Measurements from ENCODE around the gene KLHL1. TPM values are rescaled to one million over a fixed set of nuclear protein-coding genes. Genes with fewer than 3 reads are reported as not detected.
A peak's percentile ranks its signal among the peaks of the same experiment; 100 is the strongest.

The KLHL1 gene
- total RNA-seq, 1 experiment from 2014 or later = not detected

GRCh38 chr13:69828527-69828926 lies 279.7 kb downstream of the KLHL1 start:
- Histone ChIP-seq H3K9ac (ENCODE audit: low read length) (no peak overlapping the region), H3K4me1 (ENCODE audit: low read length) (no peaks in the 10 kb centered on the region), H3K9me3 (ENCODE audit: low read length) (peaks cover 2% of the 10 kb centered on the region; the same call in 1 of the 2 replicates), H3K4me2 (ENCODE audit: low read depth, low read length, poor library complexity, severe bottlenecking) (no peak overlapping the region), H3K9me2 (replicated peaks; ENCODE audit: insufficient read depth, low read length) (no peaks in the 10 kb centered on the region), H3K36me3 (ENCODE audit: insufficient read depth, low read length) (no peaks in the 10 kb centered on the region), H4K20me1 (ENCODE audit: insufficient read depth, low read depth, low read length) (no peaks in the 10 kb centered on the region), H3K27ac (ENCODE audit: low read length) (no peak overlapping the region), H3K27me3 (ENCODE audit: low read length) (no peaks in the 10 kb centered on the region), H3K4me3 (ENCODE audit: low read length) (no peak overlapping the region), H3K79me2 (ENCODE audit: low read length) (no peaks in the 10 kb centered on the region), H2AFZ (ENCODE audit: low read length) (peak overlapping the region; percentile 67; the same call in 1 of the 2 replicates)
- DNase-seq = no peak

- Histone ChIP-seq H4K20me1 (ENCODE audit: insufficient read depth, low read depth, low read length) (no peaks in the 10 kb centered on the region), H3K36me3 (ENCODE audit: insufficient read depth, low read length) (no peaks in the 10 kb centered on the region), H3K4me3 (ENCODE audit: low read length) (no peak overlapping the region), H3K4me1 (ENCODE audit: low read length) (no peaks in the 10 kb centered on the region), H3K9me2 (replicated peaks; ENCODE audit: insufficient read depth, low read length) (no peaks in the 10 kb centered on the region), H3K27me3 (ENCODE audit: low read length) (no peaks in the 10 kb centered on the region), H3K9me3 (ENCODE audit: low read length) (no peaks in the 10 kb centered on the region), H3K9ac (ENCODE audit: low read length) (no peak overlapping the region), H3K27ac (ENCODE audit: low read length) (no peak overlapping the region), H3K4me2 (ENCODE audit: low read depth, low read length, poor library complexity, severe bottlenecking) (peak overlapping the region; percentile 23), H3K79me2 (ENCODE audit: low read length) (no peaks in the 10 kb centered on the region), H2AFZ (ENCODE audit: low read length) (peak overlapping the region; percentile 81; the same call in 1 of the 2 replicates)
- DNase-seq = no peak
Observed at GRCh38 chr13:69820180-69820579, 288.1 kb downstream of the KLHL1 start.

- Histone ChIP-seq H4K20me1 (ENCODE audit: insufficient read depth, low read depth, low read length) (no peaks in the 10 kb centered on the region), H3K36me3 (ENCODE audit: insufficient read depth, low read length) (no peaks in the 10 kb centered on the region), H2AFZ (ENCODE audit: low read length) (no peak overlapping the region), H3K4me2 (ENCODE audit: low read depth, low read length, poor library complexity, severe bottlenecking) (no peak overlapping the region), H3K9ac (ENCODE audit: low read length) (no peak overlapping the region), H3K27me3 (ENCODE audit: low read length) (no peaks in the 10 kb centered on the region), H3K9me2 (replicated peaks; ENCODE audit: insufficient read depth, low read length) (no peaks in the 10 kb centered on the region), H3K27ac (ENCODE audit: low read length) (no peak overlapping the region), H3K4me3 (ENCODE audit: low read length) (no peak overlapping the region), H3K79me2 (ENCODE audit: low read length) (no peaks in the 10 kb centered on the region), H3K4me1 (ENCODE audit: low read length) (no peaks in the 10 kb centered on the region), H3K9me3 (ENCODE audit: low read length) (no peaks in the 10 kb centered on the region; the same call in 1 of the 2 replicates)
- no peak for DNase-seq
Observed at GRCh38 chr13:69817333-69817869, 290.9 kb downstream of the KLHL1 start.

- no peaks in the 10 kb centered on the region for H3K4me1 ChIP-seq (ENCODE audit: low read length)
- no peak overlapping the region for H3K9ac ChIP-seq (ENCODE audit: low read length)
- no peaks in the 10 kb centered on the region; the same call in 1 of the 2 replicates for H3K9me3 ChIP-seq (ENCODE audit: low read length)
- DNase-seq = no peak
- no peaks in the 10 kb centered on the region for H3K9me2 ChIP-seq (replicated peaks; ENCODE audit: insufficient read depth, low read length)
- H3K36me3 ChIP-seq (ENCODE audit: insufficient read depth, low read length) = no peaks in the 10 kb centered on the region
- no peak overlapping the region for H3K4me3 ChIP-seq (ENCODE audit: low read length)
- H3K27me3 ChIP-seq (ENCODE audit: low read length) = no peaks in the 10 kb centered on the region
- H2AFZ ChIP-seq (ENCODE audit: low read length) = no peak overlapping the region
- H3K4me2 ChIP-seq (ENCODE audit: low read depth, low read length, poor library complexity, severe bottlenecking) = no peak overlapping the region
- H3K79me2 ChIP-seq (ENCODE audit: low read length) = no peaks in the 10 kb centered on the region
- H3K27ac ChIP-seq (ENCODE audit: low read length) = no peak overlapping the region
- no peaks in the 10 kb centered on the region for H4K20me1 ChIP-seq (ENCODE audit: insufficient read depth, low read depth, low read length)
Observed at GRCh38 chr13:69809152-69809551, 299.1 kb downstream of the KLHL1 start.

GRCh38 chr13:69796256-69796655 lies 312.0 kb downstream of the KLHL1 start:
- no peaks in the 10 kb centered on the region for H3K36me3 ChIP-seq (ENCODE audit: insufficient read depth, low read length)
- no peak overlapping the region for H3K4me2 ChIP-seq (ENCODE audit: low read depth, low read length, poor library complexity, severe bottlenecking)
- no peak overlapping the region for H3K4me3 ChIP-seq (ENCODE audit: low read length)
- no peak for DNase-seq
- H3K79me2 ChIP-seq (ENCODE audit: low read length) = no peaks in the 10 kb centered on the region
- H3K9me2 ChIP-seq (replicated peaks; ENCODE audit: insufficient read depth, low read length) = no peaks in the 10 kb centered on the region
- H4K20me1 ChIP-seq (ENCODE audit: insufficient read depth, low read depth, low read length) = no peaks in the 10 kb centered on the region
- no peaks in the 10 kb centered on the region for H3K27me3 ChIP-seq (ENCODE audit: low read length)
- H3K9me3 ChIP-seq (ENCODE audit: low read length) = no peaks in the 10 kb centered on the region
- H3K27ac ChIP-seq (ENCODE audit: low read length) = no peak overlapping the region
- H2AFZ ChIP-seq (ENCODE audit: low read length) = no peak overlapping the region
- H3K4me1 ChIP-seq (ENCODE audit: low read length) = no peaks in the 10 kb centered on the region
- no peak overlapping the region for H3K9ac ChIP-seq (ENCODE audit: low read length)

GRCh38 chr13:69793783-69794453 lies 314.3 kb downstream of the KLHL1 start:
- Histone ChIP-seq H3K9me2 (replicated peaks; ENCODE audit: insufficient read depth, low read length) (no peaks in the 10 kb centered on the region), H3K4me1 (ENCODE audit: low read length) (no peaks in the 10 kb centered on the region), H3K79me2 (ENCODE audit: low read length) (no peaks in the 10 kb centered on the region), H3K4me3 (ENCODE audit: low read length) (no peak overlapping the region), H3K27me3 (ENCODE audit: low read length) (no peaks in the 10 kb centered on the region), H4K20me1 (ENCODE audit: insufficient read depth, low read depth, low read length) (no peaks in the 10 kb centered on the region), H3K27ac (ENCODE audit: low read length) (no peak overlapping the region), H3K4me2 (ENCODE audit: low read depth, low read length, poor library complexity, severe bottlenecking) (no peak overlapping the region), H3K36me3 (ENCODE audit: insufficient read depth, low read length) (no peaks in the 10 kb centered on the region), H3K9ac (ENCODE audit: low read length) (no peak overlapping the region), H3K9me3 (ENCODE audit: low read length) (no peaks in the 10 kb centered on the region), H2AFZ (ENCODE audit: low read length) (peak overlapping the region; percentile 86)
- no peak for DNase-seq

GRCh38 chr13:69776937-69777336 lies 331.3 kb downstream of the KLHL1 start:
- H2AFZ ChIP-seq (ENCODE audit: low read length) = no peak overlapping the region
- H3K4me3 ChIP-seq (ENCODE audit: low read length) = no peak overlapping the region
- H4K20me1 ChIP-seq (ENCODE audit: insufficient read depth, low read depth, low read length) = no peaks in the 10 kb centered on the region
- H3K9ac ChIP-seq (ENCODE audit: low read length) = no peak overlapping the region
- H3K27me3 ChIP-seq (ENCODE audit: low read length) = no peaks in the 10 kb centered on the region
- no peaks in the 10 kb centered on the region; the same call in 1 of the 2 replicates for H3K9me3 ChIP-seq (ENCODE audit: low read length)
- H3K4me2 ChIP-seq (ENCODE audit: low read depth, low read length, poor library complexity, severe bottlenecking) = no peak overlapping the region
- peak; percentile 11 for DNase-seq
- no peaks in the 10 kb centered on the region for H3K9me2 ChIP-seq (replicated peaks; ENCODE audit: insufficient read depth, low read length)
- H3K36me3 ChIP-seq (ENCODE audit: insufficient read depth, low read length) = no peaks in the 10 kb centered on the region
- no peak overlapping the region for H3K27ac ChIP-seq (ENCODE audit: low read length)
- H3K79me2 ChIP-seq (ENCODE audit: low read length) = no peaks in the 10 kb centered on the region
- no peaks in the 10 kb centered on the region for H3K4me1 ChIP-seq (ENCODE audit: low read length)

GRCh38 chr13:69769608-69770007 lies 338.6 kb downstream of the KLHL1 start:
- no peak for DNase-seq
- H3K9me2 ChIP-seq (replicated peaks; ENCODE audit: insufficient read depth, low read length) = no peaks in the 10 kb centered on the region
- peaks cover 4% of the 10 kb centered on the region; the same call in 1 of the 2 replicates for H3K9me3 ChIP-seq (ENCODE audit: low read length)
- H3K4me2 ChIP-seq (ENCODE audit: low read depth, low read length, poor library complexity, severe bottlenecking) = no peak overlapping the region
- H3K4me1 ChIP-seq (ENCODE audit: low read length) = no peaks in the 10 kb centered on the region
- no peak overlapping the region for H3K4me3 ChIP-seq (ENCODE audit: low read length)
- H3K27ac ChIP-seq (ENCODE audit: low read length) = no peak overlapping the region
- H3K79me2 ChIP-seq (ENCODE audit: low read length) = no peaks in the 10 kb centered on the region
- no peak overlapping the region for H3K9ac ChIP-seq (ENCODE audit: low read length)
- H4K20me1 ChIP-seq (ENCODE audit: insufficient read depth, low read depth, low read length) = no peaks in the 10 kb centered on the region
- no peaks in the 10 kb centered on the region for H3K27me3 ChIP-seq (ENCODE audit: low read length)
- no peaks in the 10 kb centered on the region for H3K36me3 ChIP-seq (ENCODE audit: insufficient read depth, low read length)
- no peak overlapping the region for H2AFZ ChIP-seq (ENCODE audit: low read length)

Data from Karpas-422 (cell line).